NK-92 treated with Interleukin-12 subunit alpha and Interleukin-12 subunit beta, amount 100 ng/mL, for 24 hours (cell line): ENCODE data around the gene SYNGAP1.
A peak's percentile ranks its signal among the peaks of the same experiment; 100 is the strongest.

Experiments used
- DNase-seq: peaks from one replicate; lab custom pipeline; 2025; lab: John Stamatoyannopoulos, UW

Gene SYNGAP1

GRCh38 chr6:33438978-33439594, 19.2 kb downstream of the SYNGAP1 start:
- DNase-seq: no peak

GRCh38 chr6:33439956-33440648, 20.2 kb downstream of the SYNGAP1 start:
- no peak for DNase-seq

GRCh38 chr6:33440649-33441309, 20.9 kb downstream of the SYNGAP1 start:
- no peak for DNase-seq

GRCh38 chr6:33441457-33441856, 21.6 kb downstream of the SYNGAP1 start:
- no peak for DNase-seq

GRCh38 chr6:33442283-33442682, 22.4 kb downstream of the SYNGAP1 start:
- DNase-seq: no peak

GRCh38 chr6:33443025-33443424, 23.2 kb downstream of the SYNGAP1 start:
- no peak for DNase-seq

GRCh38 chr6:33443619-33444504, 24.0 kb downstream of the SYNGAP1 start:
- DNase-seq: no peak

- no peak for DNase-seq
Observed at GRCh38 chr6:33445119-33445603, 25.3 kb downstream of the SYNGAP1 start.

- no peak for DNase-seq
Observed at GRCh38 chr6:33446356-33446755, 26.5 kb downstream of the SYNGAP1 start.

GRCh38 chr6:33450434-33450833, 30.6 kb downstream of the SYNGAP1 start:
- DNase-seq: no peak

- no peak for DNase-seq
Observed at GRCh38 chr6:33451606-33452005, 31.7 kb downstream of the SYNGAP1 start.

- DNase-seq: no peak
Observed at GRCh38 chr6:33452496-33452895, 32.6 kb downstream of the SYNGAP1 start.

- DNase-seq: no peak
Observed at GRCh38 chr6:33453393-33454008, 33.6 kb downstream of the SYNGAP1 start.

- peak; percentile 92 for DNase-seq
Observed at GRCh38 chr6:33454009-33454946, 34.4 kb downstream of the SYNGAP1 start, which contains the start of gene ZBTB9. ZBTB9 (plus strand) TSS chr6:33454576; CDS start chr6:33455101, 525 bp downstream.

- no peak for DNase-seq
Observed at GRCh38 chr6:33455051-33455450, 35.2 kb downstream of the SYNGAP1 start.

- no peak for DNase-seq
Observed at GRCh38 chr6:33456156-33456555, 36.3 kb downstream of the SYNGAP1 start.

- DNase-seq: no peak
Observed at GRCh38 chr6:33458676-33459075, 38.8 kb downstream of the SYNGAP1 start.

- DNase-seq: no peak
Observed at GRCh38 chr6:33459226-33459625, 39.4 kb downstream of the SYNGAP1 start.

GRCh38 chr6:33466075-33466735, 46.3 kb downstream of the SYNGAP1 start:
- DNase-seq: no peak

GRCh38 chr6:33467091-33467490, 47.2 kb downstream of the SYNGAP1 start:
- DNase-seq: no peak
